SK-N-SH (cell line): ENCODE data around the gene FAM240A. TPM values are rescaled to one million over a fixed set of nuclear protein-coding genes. Genes with fewer than 3 reads are reported as not detected.

Experiments
- CTCF ChIA-PET: fragments of 300-600, 350-600 bp; formaldehyde crosslinking; extraction: SDS; loops from one replicate; lab custom pipeline; 2021; lab: Yijun Ruan, JAX
- POLR2A ChIA-PET: fragments of 350-600 bp; sonication (Branson Sonifier 250); formaldehyde crosslinking; extraction: SDS; loops from one replicate; lab custom pipeline; 2020; ENCODE audit warnings: antibody characterized with exemption, inconsistent platforms; lab: Yijun Ruan, JAX
- DNase-seq: peaks from one replicate; pipeline ENCODE4 v3.0.0; 2012
- H2AFZ ChIP-seq: fragments of 200-600 bp; sonication (generic); 2 replicates; pipeline ENCODE4 v1.8.1; 2016; ENCODE audit warnings: antibody characterized with exemption, mild to moderate bottlenecking, low read depth
- H3F3A ChIP-seq: fragments of 200-600 bp; sonication (generic); replicated peaks from 2 replicates; pipeline ENCODE3; 2016; ENCODE audit warnings: antibody characterized with exemption, mild to moderate bottlenecking; ENCODE audit not compliant: insufficient read depth
- H3K27ac ChIP-seq, 2 experiments: fragments of 200-500 bp in 1 of 2; fragments of 200-600 bp in 1 of 2; sonication (Bioruptor generic) in 1 of 2; sonication (generic), shearing (Covaris generic) in 1 of 2; 2 replicates each; pipeline versions ENCODE4 v1.5.1 to v1.6.1; 2014 to 2016; ENCODE audit warnings: low read depth in 2 of 2, inconsistent platforms in 1 of 2, low read length in 1 of 2, mild to moderate bottlenecking in 1 of 2, mixed read lengths in 1 of 2
- H3K27me3 ChIP-seq: fragments of 200-600 bp; sonication (generic), shearing (Covaris generic); 2 replicates; pipeline ENCODE4 v1.6.1; 2016; ENCODE audit warnings: mixed run types; ENCODE audit not compliant: insufficient read depth
- H3K36me3 ChIP-seq, 2 experiments: fragments of 200-500 bp in 1 of 2; fragments of 200-600 bp in 1 of 2; sonication (Bioruptor generic) in 1 of 2; sonication (generic) in 1 of 2; replicated peaks in 1 of 2; 2 replicates each; pipeline versions ENCODE3 to v1.5.1; 2014 to 2016; ENCODE audit warnings: low read length in 1 of 2, mild to moderate bottlenecking in 1 of 2; ENCODE audit not compliant: insufficient read depth in 2 of 2, control insufficient read depth in 1 of 2
- H3K4me1 ChIP-seq, 2 experiments: fragments of 200-500 bp in 1 of 2; fragments of 200-600 bp in 1 of 2; sonication (Bioruptor generic) in 1 of 2; sonication (generic), shearing (Covaris generic) in 1 of 2; 2 replicates each; pipeline versions ENCODE4 v1.5.1 to v1.6.1; 2014 to 2016; ENCODE audit warnings: low read depth in 1 of 2, low read length in 1 of 2, mixed run types in 1 of 2; ENCODE audit not compliant: insufficient read depth in 2 of 2, control insufficient read depth in 1 of 2
- H3K4me2 ChIP-seq: fragments of 200-600 bp; sonication (generic), shearing (Covaris generic); 2 replicates; pipeline ENCODE4 v1.6.1; 2017; ENCODE audit warnings: mixed run types
- H3K4me3 ChIP-seq, 2 experiments: fragments of 200-500 bp in 1 of 2; fragments of 200-600 bp in 1 of 2; sonication (Bioruptor generic) in 1 of 2; sonication (generic), shearing (Covaris generic) in 1 of 2; 2 replicates each; pipeline versions ENCODE4 v1.5.1 to v1.8.1; 2014 to 2016; ENCODE audit warnings: low read depth in 2 of 2, inconsistent platforms in 1 of 2, low read length in 1 of 2, mild to moderate bottlenecking in 1 of 2, mixed read lengths in 1 of 2, moderate library complexity in 1 of 2
- H3K79me2 ChIP-seq: fragments of 200-600 bp; sonication (generic); 2 replicates; pipeline ENCODE4 v1.8.1; 2017; ENCODE audit warnings: mild to moderate bottlenecking; ENCODE audit not compliant: insufficient read depth
- H3K9ac ChIP-seq: fragments of 200-600 bp; sonication (generic); 2 replicates; pipeline ENCODE4 v1.6.1; 2017; ENCODE audit warnings: mixed run types
- H3K9me2 ChIP-seq: fragments of 200-600 bp; sonication (generic); 2 replicates; pipeline ENCODE4 v1.6.1; 2017; ENCODE audit warnings: mixed run types
- H3K9me3 ChIP-seq: fragments of 200-600 bp; sonication (generic); 2 replicates; pipeline ENCODE4 v1.6.1; 2017; ENCODE audit warnings: mixed run types, mild to moderate bottlenecking, moderate library complexity
- H4K20me1 ChIP-seq: fragments of 200-600 bp; sonication (generic); 2 replicates; pipeline ENCODE4 v1.6.1; 2017; ENCODE audit warnings: mild to moderate bottlenecking, mixed run types; ENCODE audit not compliant: insufficient read depth
- CTCF ChIP-seq: fragments of 200-600 bp; sonication (generic); IDR thresholded peaks from 2 replicates; pipeline ENCODE4 v1.6.1; 2017; ENCODE audit warnings: antibody characterized with exemption, mild to moderate bottlenecking, moderate library complexity
- ELF1 ChIP-seq: IDR thresholded peaks from 2 replicates; pipeline ENCODE4 v1.4.0; 2012
- GABPA ChIP-seq: IDR thresholded peaks from 2 replicates; pipeline ENCODE4 v1.4.0; 2012; ENCODE audit warnings: low read depth, mild to moderate bottlenecking
- GATA2 ChIP-seq: sonication (generic); formaldehyde crosslinking; IDR thresholded peaks from 2 replicates; pipeline ENCODE4 v1.5.0; 2020; ENCODE audit warnings: mild to moderate bottlenecking, missing genetic modification reagents
- MXI1 ChIP-seq: IDR thresholded peaks from 2 replicates; pipeline ENCODE4 v1.6.1; 2012; ENCODE audit warnings: mild to moderate bottlenecking, low read depth, low read length, improper control_type of control experiment
- NRF1 ChIP-seq: IDR thresholded peaks from 2 replicates; pipeline ENCODE4 v1.6.1; 2012; ENCODE audit warnings: low read depth, mild to moderate bottlenecking, low read length
- POLR2AphosphoS5 ChIP-seq: IDR thresholded peaks from 2 replicates; pipeline ENCODE4 v1.6.1; 2012; ENCODE audit warnings: low read depth, low read length
- REST ChIP-seq: IDR thresholded peaks from 2 replicates; pipeline ENCODE4 v1.6.1; 2012; ENCODE audit warnings: mild to moderate bottlenecking, low read depth, low read length, moderate library complexity
- RFX5 ChIP-seq: IDR thresholded peaks from 2 replicates; pipeline ENCODE4 v1.6.1; 2012; ENCODE audit warnings: mild to moderate bottlenecking, improper control_type of control experiment, low read length
- RXRA ChIP-seq: IDR thresholded peaks from 2 replicates; pipeline ENCODE4 v1.4.0; 2012; ENCODE audit warnings: low read depth, mild to moderate bottlenecking, borderline replicate concordance
- TAF1 ChIP-seq: IDR thresholded peaks from 2 replicates; pipeline ENCODE4 v1.6.1; 2012; ENCODE audit warnings: low read depth, mild to moderate bottlenecking, low read length, moderate library complexity, borderline replicate concordance
- TCF12 ChIP-seq: IDR thresholded peaks from 2 replicates; pipeline ENCODE4 v1.4.0; 2012
- TEAD4 ChIP-seq: IDR thresholded peaks from 2 replicates; pipeline ENCODE4 v1.4.0; 2012; ENCODE audit warnings: mild to moderate bottlenecking, borderline replicate concordance; ENCODE audit not compliant: insufficient read depth
- USF1 ChIP-seq: IDR thresholded peaks from 2 replicates; pipeline ENCODE4 v1.4.0; 2012; ENCODE audit warnings: low read depth, borderline replicate concordance
- ZBTB33 ChIP-seq: IDR thresholded peaks from 2 replicates; pipeline ENCODE4 v1.4.0; 2012; ENCODE audit warnings: low read depth, borderline replicate concordance
- WGBS: methylation state at CpG from one replicate; pipeline ENCODE4 v1.1.6; 2017; ENCODE audit warnings: low lambda C conversion rate; 5-methylcytosine and 5-hydroxymethylcytosine counted together
- polyA plus RNA-seq, 3 experiments: library from polyadenylated mRNA; depleted of rRNA; stranded (reverse); fragments of >200 nt; gene quantifications; 2 replicates each; pipeline ENCODE4 v1.2.3, GENCODE V29; 2012

Gene FAM240A
- polyA plus RNA-seq, 1 of the 3 experiments (the other 2 are of a cell fraction) = not detected

GRCh38 chr3:46615050-46615775, 2.9 kb downstream of the FAM240A start:
- H4K20me1 ChIP-seq = no peaks in the 10 kb centered on the region
- H3K36me3 ChIP-seq = no peaks in the 10 kb centered on the region
- peaks cover 0 to 15% of the 10 kb centered on the region in 2 experiments; a peak in 2 of 4 replicates for H3K4me1 ChIP-seq
- H3K4me2 ChIP-seq = no peak overlapping the region
- H3K27me3 ChIP-seq = no peaks in the 10 kb centered on the region; the same call in 1 of the 2 replicates
- no peak overlapping the region for H2AFZ ChIP-seq
- no peak for DNase-seq
- no peak overlapping the region for H3K9ac ChIP-seq
- H3K27ac ChIP-seq = no peak overlapping the region
- no peaks in the 10 kb centered on the region for H3K79me2 ChIP-seq
- CTCF ChIA-PET = interaction anchor here (1.5 to 2.4 kb wide), 3 partner anchors 12 to 126 kb away, joined by 3 to 12 read pairs (median 6); no protein-coding TSS in a partner anchor
- TF ChIP-seq GABPA (no peak), MXI1 (no peak), ZBTB33 (no peak), TCF12 (no peak), REST (no peak), POLR2AphosphoS5 (no peak), RXRA (no peak), RFX5 (no peak), ELF1 (no peak), TEAD4 (no peak), USF1 (no peak), TAF1 (no peak), CTCF (no peak), GATA2 (CRISPR knock-in tag) (no peak), NRF1 (no peak)
- POLR2A ChIA-PET = no interaction called here
- no peak overlapping the region for H3K4me3 ChIP-seq
- WGBS = 50% methylated on average over 9 of the region's 9 CpGs
- H3F3A ChIP-seq = no peaks in the 10 kb centered on the region
- H3K9me3 ChIP-seq = no peaks in the 10 kb centered on the region
- no peaks in the 10 kb centered on the region for H3K9me2 ChIP-seq
